HG03457 (cell line): ENCODE results near the gene OS9.

Experiments
- ATAC-seq: cut with Tn5 transposase; IDR thresholded peaks from one replicate; pipeline ENCODE4 v1.9.1; 2021; ENCODE audit warnings: moderate number of reproducible peaks; ENCODE audit not compliant: unreplicated experiment

Gene OS9

GRCh38 chr12:57722716-57723629 lies 29.0 kb downstream of the OS9 start:
- ATAC-seq = no peak

DNA sequence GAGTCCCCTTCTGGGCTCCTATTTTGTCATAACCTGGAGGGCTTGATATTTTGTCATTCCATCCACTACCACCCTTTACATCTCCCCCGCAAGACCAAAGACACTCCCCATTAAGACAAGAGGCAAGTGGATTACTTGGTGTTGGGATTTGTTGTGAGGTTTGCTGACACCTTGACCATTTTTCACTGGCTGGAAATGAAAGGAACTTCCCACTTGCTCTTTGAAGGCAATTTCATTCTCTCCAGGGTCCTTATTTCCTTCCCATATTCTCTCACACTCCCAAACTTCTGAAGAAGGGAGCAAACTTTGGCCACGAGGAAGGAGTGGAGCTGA lies 29.7 kb downstream of the OS9 start:
- no peak for ATAC-seq

- no peak for ATAC-seq
Measured at GRCh38 chr12:57724003-57724935, 30.3 kb downstream of the OS9 start.

- ATAC-seq = no peak
Measured at GRCh38 chr12:57724936-57725740, 31.2 kb downstream of the OS9 start.

DNA sequence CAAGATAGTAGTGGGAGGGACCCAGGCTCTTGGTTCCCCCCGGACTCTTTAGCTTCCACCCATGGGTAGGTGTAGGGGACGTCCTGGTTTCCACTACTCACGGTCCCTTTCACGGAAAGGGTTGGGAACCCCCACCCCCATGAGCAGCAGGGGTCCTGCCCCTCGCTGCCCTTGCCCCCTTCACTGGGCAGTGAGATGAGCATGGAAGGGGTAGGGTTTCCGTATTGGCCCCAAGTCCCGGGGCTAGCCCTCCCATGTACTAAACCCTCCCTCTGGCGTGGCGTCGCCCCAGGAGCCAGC lies 31.9 kb downstream of the OS9 start:
- no peak for ATAC-seq

GRCh38 chr12:57726151-57726883 lies 32.4 kb downstream of the OS9 start:
- ATAC-seq = no peak

DNA sequence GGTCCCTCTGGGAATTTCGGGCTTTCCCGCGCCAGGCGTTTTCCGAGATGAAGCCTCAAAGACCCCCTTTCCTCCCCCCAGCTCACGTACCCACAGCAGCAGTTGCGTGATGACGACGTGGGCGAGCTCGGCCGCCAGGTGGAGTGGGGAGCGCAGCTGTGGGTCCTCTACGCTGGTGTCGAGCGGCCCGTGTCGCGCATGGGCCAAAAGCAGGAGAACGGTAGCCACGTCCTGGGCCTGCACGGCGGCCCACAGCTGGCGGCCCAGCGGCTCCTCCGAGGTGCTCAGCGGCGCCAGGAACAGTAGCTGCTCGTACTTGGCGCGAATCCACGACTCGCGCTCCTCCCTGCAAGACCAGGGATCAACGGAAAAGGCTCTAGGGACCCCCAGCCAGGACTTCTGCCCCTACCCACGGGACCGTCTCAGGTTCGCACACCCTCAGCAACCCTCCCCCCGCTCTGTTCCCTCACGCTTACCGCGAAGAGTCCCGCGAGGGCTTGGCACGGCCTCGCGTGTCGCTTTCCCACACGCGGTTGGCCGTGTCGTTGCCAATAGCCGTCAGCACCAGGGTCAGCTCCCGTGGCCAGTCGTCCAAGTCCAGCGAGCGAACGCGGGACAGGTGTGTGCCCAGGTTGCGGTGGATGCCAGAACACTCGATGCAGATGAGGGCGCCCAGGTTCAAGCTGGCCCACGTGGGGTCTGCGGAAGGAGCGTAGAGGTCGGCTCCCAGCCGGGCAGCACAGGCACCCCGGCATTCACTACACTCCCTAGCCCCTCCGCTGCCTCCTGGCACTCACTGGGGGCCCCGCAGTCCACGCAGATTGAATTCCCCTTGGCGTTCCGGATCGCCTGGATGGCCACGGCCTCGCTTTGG lies 33.2 kb downstream of the OS9 start:
- ATAC-seq = no peak

- no peak for ATAC-seq
Measured at GRCh38 chr12:57727758-57728395, 33.9 kb downstream of the OS9 start.

- ATAC-seq = no peak
Measured at GRCh38 chr12:57729321-57729844, 35.5 kb downstream of the OS9 start.

GRCh38 chr12:57730336-57731067 lies 36.6 kb downstream of the OS9 start:
- no peak for ATAC-seq

- ATAC-seq = no peak
Measured at GRCh38 chr12:57731411-57732080, 37.6 kb downstream of the OS9 start.

DNA sequence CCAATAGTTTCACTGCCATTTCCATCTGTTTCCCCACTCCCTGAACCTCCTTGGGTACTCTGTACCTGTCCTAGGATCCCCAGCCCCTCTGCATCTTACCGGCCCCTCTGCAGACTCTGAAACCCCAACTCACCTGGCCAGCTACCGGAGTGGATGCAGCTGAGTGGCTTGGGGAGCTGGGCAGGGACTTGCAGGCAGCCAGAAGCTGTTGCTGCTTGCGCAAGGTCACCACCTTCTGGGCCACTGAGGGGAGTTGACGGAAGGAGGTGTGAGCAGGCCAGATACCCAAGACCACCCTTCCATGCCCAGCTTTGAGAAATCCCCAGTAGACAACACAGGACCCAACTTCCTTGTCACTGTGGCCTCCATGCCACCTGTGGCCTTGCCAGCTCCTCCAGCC lies 38.3 kb downstream of the OS9 start:
- no peak for ATAC-seq

- no peak for ATAC-seq
Measured at GRCh38 chr12:57732726-57733593, 39.0 kb downstream of the OS9 start.

DNA sequence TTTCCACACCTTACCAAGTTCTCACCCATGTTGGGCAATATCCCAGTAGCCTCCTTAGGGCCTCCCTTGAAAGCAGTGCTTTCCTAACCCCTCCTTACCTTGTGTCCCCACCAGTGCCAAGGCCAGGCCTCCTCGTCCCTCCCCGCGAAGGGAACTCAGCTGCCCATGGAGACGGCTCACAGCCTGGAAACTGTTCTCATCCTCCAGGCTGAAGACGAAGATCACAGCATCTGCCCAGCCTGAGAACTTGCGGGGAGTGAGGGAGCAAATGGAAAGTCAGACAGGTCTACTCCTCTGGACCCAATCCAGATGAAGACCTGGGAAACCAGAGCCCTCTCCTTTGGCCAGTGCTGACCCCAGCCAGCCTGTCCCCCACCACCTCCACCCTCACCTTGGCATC lies 40.0 kb downstream of the OS9 start:
- ATAC-seq = no peak

DNA sequence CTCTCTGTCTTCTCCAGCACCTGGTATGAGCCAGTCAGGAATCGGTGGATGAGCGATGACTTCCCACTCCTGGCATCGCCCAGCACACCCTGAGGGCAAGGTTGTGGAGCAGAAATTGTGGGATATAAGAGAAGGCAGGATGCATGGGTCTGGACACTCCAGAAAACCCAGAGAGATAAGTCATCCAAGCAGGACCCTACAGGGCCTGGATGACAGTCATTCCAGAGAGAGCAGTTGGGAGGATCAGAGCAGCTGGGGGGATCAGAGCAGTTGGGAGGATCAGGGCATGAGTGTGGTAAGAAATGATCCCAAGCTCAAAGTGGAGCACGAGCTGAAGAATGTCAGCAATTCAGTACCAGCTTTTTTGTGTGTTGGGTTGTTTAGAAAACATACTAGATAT lies 40.7 kb downstream of the OS9 start:
- no peak for ATAC-seq

DNA sequence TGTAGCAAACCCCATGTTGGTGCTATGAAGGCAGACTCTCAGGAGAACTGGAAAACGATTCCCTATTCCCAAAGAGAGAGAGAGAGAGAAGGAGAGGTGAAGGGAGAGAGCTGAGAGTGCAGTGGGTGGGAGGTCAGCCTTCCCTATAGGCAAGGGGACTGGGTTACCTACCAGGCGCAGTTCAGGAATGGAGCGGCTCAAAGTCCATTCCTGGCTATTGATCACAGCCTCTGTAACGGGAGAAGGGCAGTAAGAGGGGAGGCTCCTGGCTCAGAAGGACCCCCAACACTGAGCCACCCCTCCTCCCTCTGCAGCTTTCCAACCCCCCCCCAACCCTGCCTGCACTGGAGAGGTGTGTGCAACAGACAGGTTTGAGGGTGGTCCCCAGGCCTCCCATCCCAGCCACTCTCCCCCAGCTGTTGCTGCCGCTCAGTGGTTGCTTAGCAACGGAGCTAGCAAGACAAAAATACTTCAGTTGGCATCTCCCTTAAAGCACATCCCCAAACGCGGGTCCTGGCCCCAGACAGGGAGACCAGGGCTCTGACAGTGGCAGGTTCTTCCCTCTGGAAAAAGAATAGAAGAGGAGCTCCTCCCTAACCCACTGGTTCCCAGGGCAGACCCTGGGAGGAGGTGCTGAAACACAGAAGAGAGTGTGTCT lies 41.4 kb downstream of the OS9 start:
- ATAC-seq = no peak
